ENCODE results near the gene RAPSN. TPM values are rescaled to one million over a fixed set of nuclear protein-coding genes. Genes with fewer than 3 reads are reported as not detected.
A peak's percentile ranks its signal among the peaks of the same experiment; 100 is the strongest.

RAPSN gene
- total RNA-seq, 2 experiments from 2014 or later, result not detected

DNA sequence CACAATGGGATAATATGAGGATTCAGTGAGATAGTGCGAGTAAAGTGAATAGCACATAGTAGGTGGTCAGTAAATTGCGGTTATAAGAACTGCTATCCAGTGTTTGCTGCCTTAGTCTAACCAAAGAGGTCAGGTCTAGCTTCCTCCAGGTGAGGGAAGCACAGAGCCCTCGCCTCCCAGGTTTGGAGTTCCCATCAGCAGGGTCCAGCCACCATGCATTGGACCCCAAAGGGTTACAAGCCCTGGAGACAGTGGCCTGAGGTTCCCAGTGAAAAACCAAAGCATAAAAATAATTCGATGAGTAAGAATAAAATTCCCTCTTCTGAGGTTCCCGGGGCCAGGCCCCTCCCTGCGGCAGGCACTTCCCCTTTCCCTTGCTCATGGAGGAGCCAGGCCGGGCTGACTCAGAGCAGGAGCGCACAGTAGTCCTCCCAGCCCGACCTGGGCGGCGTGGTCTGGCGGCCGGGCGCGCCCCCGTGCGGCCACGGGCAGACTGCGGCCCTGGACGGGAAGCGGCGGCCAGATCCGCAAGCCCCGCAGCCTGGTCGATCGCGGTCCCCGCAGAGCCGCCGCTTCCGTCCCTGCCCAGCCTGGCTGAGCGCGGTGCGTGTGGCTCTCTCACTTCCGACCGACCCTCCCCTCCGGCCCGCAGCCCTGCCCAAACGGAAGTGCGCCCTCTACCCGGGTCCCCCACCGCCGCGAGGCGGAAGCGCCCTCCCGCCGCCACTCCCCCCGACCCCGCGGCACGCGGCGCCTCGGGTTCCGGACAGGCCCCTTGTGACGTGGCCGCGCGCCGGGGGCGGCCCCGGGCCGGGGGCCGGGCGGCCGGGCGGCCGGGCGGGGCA is 41.0 kb downstream of the RAPSN start, which contains the start of gene SLC39A13:
TSS of gene SLC39A13 (plus strand) at position 845 of the 845 bp plus-strand sequence. CDS start 1,505 bp downstream, outside the sequence.
- ChIA-PET POLR2A (interaction anchor here (0.6 to 2.5 kb wide), 7 partner anchors 8 to 34 kb away, joined by 3 to 9 read pairs (median 5); partner anchors contain the start of genes PSMC3 and SPI1), CTCF (ENCODE audit: unreplicated experiment) (interaction anchor here (0.6 to 1.4 kb wide), 4 partner anchors 9 to 47 kb away, joined by 4 to 9 read pairs (median 6); no protein-coding TSS in a partner anchor)
- Histone ChIP-seq H4K20me1 (ENCODE audit: insufficient read depth, low read length) (no peaks in the 10 kb centered on the region), H3K4me1 (ENCODE audit: insufficient read depth, low read length, poor library complexity, severe bottlenecking) (peaks cover 54% of the 10 kb centered on the region), H3K9me3 (ENCODE audit: low read length) (no peaks in the 10 kb centered on the region), H3K4me3 (ENCODE audit: low read depth, low read length, poor library complexity, severe bottlenecking) (peak within 1 kb of the TSS; percentile 88), H3K4me2 (ENCODE audit: low read length) (peak within 1 kb of the TSS; percentile 91), H3K27ac (ENCODE audit: low read depth, low read length, poor library complexity, severe bottlenecking) (peak within 1 kb of the TSS; percentile 80), H3K36me3 (ENCODE audit: insufficient read depth, low read length) (no peaks in the 10 kb centered on the region), H3K9me2 (ENCODE audit: insufficient read depth, low read length) (no peaks in the 10 kb centered on the region), H2AFZ (ENCODE audit: low read length) (peak within 1 kb of the TSS; percentile 74; the same call in 1 of the 2 replicates), H3K79me2 (ENCODE audit: insufficient read depth, low read depth, low read length) (no peaks in the 10 kb centered on the region)
- peak; percentile 96 for DNase-seq (ENCODE audit: low spot score)
- TF ChIP-seq, protein P1, sequence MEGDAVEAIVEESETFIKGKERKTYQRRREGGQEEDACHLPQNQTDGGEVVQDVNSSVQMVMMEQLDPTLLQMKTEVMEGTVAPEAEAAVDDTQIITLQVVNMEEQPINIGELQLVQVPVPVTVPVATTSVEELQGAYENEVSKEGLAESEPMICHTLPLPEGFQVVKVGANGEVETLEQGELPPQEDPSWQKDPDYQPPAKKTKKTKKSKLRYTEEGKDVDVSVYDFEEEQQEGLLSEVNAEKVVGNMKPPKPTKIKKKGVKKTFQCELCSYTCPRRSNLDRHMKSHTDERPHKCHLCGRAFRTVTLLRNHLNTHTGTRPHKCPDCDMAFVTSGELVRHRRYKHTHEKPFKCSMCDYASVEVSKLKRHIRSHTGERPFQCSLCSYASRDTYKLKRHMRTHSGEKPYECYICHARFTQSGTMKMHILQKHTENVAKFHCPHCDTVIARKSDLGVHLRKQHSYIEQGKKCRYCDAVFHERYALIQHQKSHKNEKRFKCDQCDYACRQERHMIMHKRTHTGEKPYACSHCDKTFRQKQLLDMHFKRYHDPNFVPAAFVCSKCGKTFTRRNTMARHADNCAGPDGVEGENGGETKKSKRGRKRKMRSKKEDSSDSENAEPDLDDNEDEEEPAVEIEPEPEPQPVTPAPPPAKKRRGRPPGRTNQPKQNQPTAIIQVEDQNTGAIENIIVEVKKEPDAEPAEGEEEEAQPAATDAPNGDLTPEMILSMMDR (conservative IDR thresholded peaks at IDR 0.05; ENCODE audit: low read length), result peak; percentile 91
- TF ChIP-seq EZH2phosphoT487 (IDR thresholded peaks at IDR 0.05; ENCODE audit: borderline replicate concordance, low read depth, low read length), result no peak
- TSS peak; percentile 97 for BruUV-seq (replicated peaks)
- intact Hi-C loops (cut with micrococcal nuclease; ENCODE audit: unreplicated experiment), result loop anchor here (1.0 kb wide), 6 partner anchors 8 to 231 kb away; partner anchors contain the start of gene SPI1

DNA sequence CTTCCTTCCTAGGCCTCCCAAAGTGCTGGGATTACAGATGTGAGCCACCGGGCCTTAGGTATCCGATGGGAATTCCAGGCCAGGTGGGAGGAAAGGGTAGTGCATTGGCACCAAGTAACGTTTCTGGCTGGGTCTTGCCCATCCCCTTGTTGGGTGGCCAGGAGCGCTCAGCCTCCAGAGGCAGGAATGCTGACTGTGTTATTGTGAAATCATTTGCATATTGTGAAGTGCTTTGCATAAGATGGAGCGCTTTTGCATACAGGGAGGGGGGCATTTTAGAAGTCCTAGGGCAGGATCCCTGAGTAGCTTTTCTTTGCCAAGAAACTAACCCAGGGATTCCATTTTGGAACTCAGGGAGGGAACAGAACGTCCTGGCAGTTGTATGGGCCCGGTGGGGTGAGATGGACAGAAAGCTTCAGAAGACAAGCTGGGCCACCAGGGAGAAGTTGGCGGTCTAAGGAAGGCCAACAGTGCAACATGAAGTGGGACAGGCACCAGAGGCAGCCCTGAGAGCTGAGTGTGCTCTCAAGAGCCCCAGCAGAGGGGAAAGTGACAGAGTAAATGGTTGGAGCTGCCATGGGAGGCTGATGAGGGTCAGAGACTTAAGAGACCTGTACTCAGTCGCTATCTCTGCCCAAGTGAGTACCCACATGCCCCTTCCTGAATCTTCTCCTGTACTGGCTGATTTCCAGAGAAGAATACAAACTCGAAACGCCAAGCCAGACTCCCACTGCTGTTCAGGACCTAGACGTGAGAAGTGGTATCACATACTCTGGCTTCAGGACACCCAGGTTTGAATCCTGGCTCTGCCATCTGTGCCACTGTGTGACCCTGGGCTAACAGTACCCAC is 41.8 kb downstream of the RAPSN start:
- BruUV-seq (replicated peaks), result no TSS peak

More for the DNA sequence above, 41.8 kb downstream of the RAPSN start:
- ChIA-PET POLR2A (interaction anchor here (0.6 to 1.3 kb wide), 4 partner anchors 8 to 33 kb away, joined by 3 to 7 read pairs (median 5); partner anchors contain the start of gene SPI1), CTCF (ENCODE audit: unreplicated experiment) (interaction anchor here (1.1 to 1.4 kb wide), 3 partner anchors 9 to 33 kb away, joined by 4 to 9 read pairs (median 7); no protein-coding TSS in a partner anchor)
- peak; percentile 45 for DNase-seq (ENCODE audit: low spot score)
- no peaks in the 10 kb centered on the region for H3K9me3 ChIP-seq (ENCODE audit: low read length)
- H3K27ac ChIP-seq (ENCODE audit: low read depth, low read length, poor library complexity, severe bottlenecking), result peak overlapping the region; percentile 80
- H3K4me3 ChIP-seq (ENCODE audit: low read depth, low read length, poor library complexity, severe bottlenecking), result peak overlapping the region; percentile 73
- peak overlapping the region; percentile 82 for H3K4me2 ChIP-seq (ENCODE audit: low read length)
- TF ChIP-seq EZH2phosphoT487 (IDR thresholded peaks at IDR 0.05; ENCODE audit: borderline replicate concordance, low read depth, low read length), result no peak
- TF ChIP-seq, protein P1 (conservative IDR thresholded peaks at IDR 0.05; ENCODE audit: low read length), result no peak
- H3K79me2 ChIP-seq (ENCODE audit: insufficient read depth, low read depth, low read length), result no peaks in the 10 kb centered on the region
- intact Hi-C loops (cut with micrococcal nuclease; ENCODE audit: unreplicated experiment), result no loop called here
- H3K4me1 ChIP-seq (ENCODE audit: insufficient read depth, low read length, poor library complexity, severe bottlenecking), result peaks cover 63% of the 10 kb centered on the region
- no peaks in the 10 kb centered on the region for H4K20me1 ChIP-seq (ENCODE audit: insufficient read depth, low read length)
- H2AFZ ChIP-seq (ENCODE audit: low read length), result peak overlapping the region; percentile 33; the same call in 1 of the 2 replicates
- no peaks in the 10 kb centered on the region for H3K36me3 ChIP-seq (ENCODE audit: insufficient read depth, low read length)
- H3K9me2 ChIP-seq (ENCODE audit: insufficient read depth, low read length), result no peaks in the 10 kb centered on the region
